K562 (cell line): ENCODE results near the gene ACY1. TPM values are rescaled to one million over a fixed set of nuclear protein-coding genes. Genes with fewer than 3 reads are reported as not detected.

ENCODE experiments used
- ATF4 ChIP-seq: fragments of 450-650 bp; formaldehyde crosslinking; IDR thresholded peaks from 2 replicates; pipeline ENCODE4 v1.4.0; 2022; ENCODE audit warnings: mild to moderate bottlenecking, moderate library complexity
- CHD1 ChIP-seq: fragments of 200-600 bp; sonication (generic); IDR thresholded peaks from one replicate; pipeline ENCODE4 v1.6.1; 2012; ENCODE audit warnings: mild to moderate bottlenecking, moderate library complexity, low read length, inconsistent platforms
- EP300 ChIP-seq: IDR thresholded peaks from 2 replicates; pipeline ENCODE4 v1.6.1; 2012; ENCODE audit warnings: low read length, improper control_type of control experiment
- GATA2 ChIP-seq: sonication (generic); formaldehyde crosslinking; IDR thresholded peaks from 2 replicates; pipeline ENCODE4 v1.4.0; 2020; ENCODE audit warnings: mild to moderate bottlenecking, missing genetic modification reagents
- GTF2E2 ChIP-seq: fragments of 200-800 bp; sonication (Bioruptor generic); IDR thresholded peaks from 2 replicates; pipeline ENCODE4 v1.6.1; 2016; ENCODE audit warnings: missing genetic modification characterization, missing compliant biosample characterization
- JUND ChIP-seq, 2 experiments: IDR thresholded peaks; 2 replicates in 1 of 2; 3 replicates in 1 of 2; pipeline ENCODE4 v1.6.1; 2011; ENCODE audit warnings: borderline replicate concordance in 2 of 2, low read depth in 2 of 2, low read length in 2 of 2, improper control_type of control experiment in 1 of 2, missing biosample characterization in 1 of 2, missing genetic modification characterization in 1 of 2, missing genetic modification reagents in 1 of 2
- MAZ ChIP-seq, 2 experiments: fragments of 450-650 bp in 1 of 2; sonication (generic) in 1 of 2; formaldehyde crosslinking; IDR thresholded peaks in 1 of 2; conservative IDR thresholded peaks in 1 of 2; 2 replicates each; pipeline versions ENCODE4 v1.4.0 to v1.5.0; 2020; ENCODE audit warnings: mild to moderate bottlenecking in 1 of 2, missing genetic modification reagents in 1 of 2
- NEUROD1 ChIP-seq: fragments of 150-350 bp; IDR thresholded peaks from 2 replicates; pipeline ENCODE4 v1.6.1; 2014; ENCODE audit warnings: borderline replicate concordance, low read length, low read depth; ENCODE audit not compliant: partially characterized antibody
- POLR2AphosphoS5 ChIP-seq: IDR thresholded peaks from 2 replicates; pipeline ENCODE4 v1.6.1; 2011; ENCODE audit warnings: mild to moderate bottlenecking, low read depth, low read length, moderate library complexity; ENCODE audit not compliant: control insufficient read depth, insufficient read depth
- THRB ChIP-seq: fragments of 450-650 bp; formaldehyde crosslinking; conservative IDR thresholded peaks from 2 replicates; pipeline ENCODE4 v1.4.0; 2022; ENCODE audit warnings: mild to moderate bottlenecking, missing genetic modification characterization
- ZBTB1 ChIP-seq: sonication (generic); formaldehyde crosslinking; IDR thresholded peaks from 2 replicates; pipeline ENCODE4 v1.8.1; 2023; ENCODE audit warnings: missing genetic modification reagents, low read depth, mild to moderate bottlenecking, borderline replicate concordance
- ZNF354B ChIP-seq: fragments of 250-450 bp; sonication (Bioruptor Pico); IDR thresholded peaks from 2 replicates; pipeline ENCODE4 v1.4.0; 2020
- ZNF589 ChIP-seq: fragments of 200-800 bp; sonication (Bioruptor generic); IDR thresholded peaks from 2 replicates; pipeline ENCODE4 v1.6.1; 2016; ENCODE audit warnings: low read depth, missing genetic modification characterization, missing compliant biosample characterization
- polyA plus RNA-seq, 8 experiments: library from polyadenylated mRNA; depleted of rRNA in 4 of 8; stranded (reverse) in 5 of 8; unstranded in 3 of 8; fragments of >200 nt; fragmentation: Nextera tagmentation in 2 of 8; fragmentation: Illumina TruSeq in 1 of 8; extraction: Ambion mirVana in 2 of 8; extraction: Trizol in 1 of 8; gene quantifications; 2 replicates each; pipeline versions ENCODE4 v1.2.1 to v1.2.3, GENCODE V29; 2011 to 2014; ENCODE audit warnings: inconsistent platforms in 1 of 8, missing spikeins in 1 of 8
- total RNA-seq, 7 experiments: library from RNA; depleted of rRNA in 6 of 7; stranded (reverse); fragments of >200 nt in 6 of 7; fragmentation: Illumina TruSeq in 2 of 7; extraction: Trizol in 2 of 7; gene quantifications; 2 replicates each; pipeline versions ENCODE4 v1.2.1 to v1.2.3, GENCODE V29; 2011 to 2021; ENCODE audit warnings: low replicate concordance in 1 of 7
- TF ChIP-seq, protein P1 (sequence below): fragments of 450-650 bp; IDR thresholded peaks from 2 replicates; pipeline ENCODE4 v1.6.1; 2017; ENCODE audit warnings: antibody characterized with exemption, mild to moderate bottlenecking
- TF ChIP-seq, protein P2 (sequence below): fragments of 250-450 bp; sonication (Bioruptor Pico); IDR thresholded peaks from 2 replicates; pipeline ENCODE4 v1.5.1; 2021; ENCODE audit warnings: mild to moderate bottlenecking
- TF ChIP-seq, protein P3 (sequence below): sonication (generic); formaldehyde crosslinking; IDR thresholded peaks from 2 replicates; pipeline ENCODE4 v1.5.0; 2020; ENCODE audit warnings: missing genetic modification reagents

The ACY1 gene
- total and polyA plus RNA-seq, 9 of the 15 experiments (the other 6 are each of a cell fraction or from before 2014, with no cell fraction given) = 70.7 to 195 (median 123) TPM

- TF ChIP-seq THRB (0 out of 2 replicates have a peak, but pooled peaks have one; percentile 65), EP300 (0 out of 2 replicates have a peak, but pooled peaks have one; percentile 3), ZNF589 (CRISPR knock-in tag) (no peak), CHD1 (no peak), NEUROD1 (no peak), ATF4 (no peak), ZNF354B (no peak), ZBTB1 (CRISPR knock-in tag) (no peak), GATA2 (no peak), MAZ (CRISPR knock-in tag; conservative IDR thresholded peaks at IDR 0.05 in 1 of 2, IDR thresholded peaks at IDR 0.05 in 1 of 2) (peak in 1 of 2 experiments; percentile 37; a peak in 2 of 4 replicates), JUND (IDR thresholded peaks at IDR 0.05; ENCODE audit: borderline replicate concordance, low read depth, low read length) (no peak), JUND (tag; IDR thresholded peaks at IDR 0.05; ENCODE audit: borderline replicate concordance, low read depth, low read length) (no peak; the same call in 2 of the 3 replicates), GTF2E2 (no peak), POLR2AphosphoS5 (no peak)
- TF ChIP-seq, protein P1, sequence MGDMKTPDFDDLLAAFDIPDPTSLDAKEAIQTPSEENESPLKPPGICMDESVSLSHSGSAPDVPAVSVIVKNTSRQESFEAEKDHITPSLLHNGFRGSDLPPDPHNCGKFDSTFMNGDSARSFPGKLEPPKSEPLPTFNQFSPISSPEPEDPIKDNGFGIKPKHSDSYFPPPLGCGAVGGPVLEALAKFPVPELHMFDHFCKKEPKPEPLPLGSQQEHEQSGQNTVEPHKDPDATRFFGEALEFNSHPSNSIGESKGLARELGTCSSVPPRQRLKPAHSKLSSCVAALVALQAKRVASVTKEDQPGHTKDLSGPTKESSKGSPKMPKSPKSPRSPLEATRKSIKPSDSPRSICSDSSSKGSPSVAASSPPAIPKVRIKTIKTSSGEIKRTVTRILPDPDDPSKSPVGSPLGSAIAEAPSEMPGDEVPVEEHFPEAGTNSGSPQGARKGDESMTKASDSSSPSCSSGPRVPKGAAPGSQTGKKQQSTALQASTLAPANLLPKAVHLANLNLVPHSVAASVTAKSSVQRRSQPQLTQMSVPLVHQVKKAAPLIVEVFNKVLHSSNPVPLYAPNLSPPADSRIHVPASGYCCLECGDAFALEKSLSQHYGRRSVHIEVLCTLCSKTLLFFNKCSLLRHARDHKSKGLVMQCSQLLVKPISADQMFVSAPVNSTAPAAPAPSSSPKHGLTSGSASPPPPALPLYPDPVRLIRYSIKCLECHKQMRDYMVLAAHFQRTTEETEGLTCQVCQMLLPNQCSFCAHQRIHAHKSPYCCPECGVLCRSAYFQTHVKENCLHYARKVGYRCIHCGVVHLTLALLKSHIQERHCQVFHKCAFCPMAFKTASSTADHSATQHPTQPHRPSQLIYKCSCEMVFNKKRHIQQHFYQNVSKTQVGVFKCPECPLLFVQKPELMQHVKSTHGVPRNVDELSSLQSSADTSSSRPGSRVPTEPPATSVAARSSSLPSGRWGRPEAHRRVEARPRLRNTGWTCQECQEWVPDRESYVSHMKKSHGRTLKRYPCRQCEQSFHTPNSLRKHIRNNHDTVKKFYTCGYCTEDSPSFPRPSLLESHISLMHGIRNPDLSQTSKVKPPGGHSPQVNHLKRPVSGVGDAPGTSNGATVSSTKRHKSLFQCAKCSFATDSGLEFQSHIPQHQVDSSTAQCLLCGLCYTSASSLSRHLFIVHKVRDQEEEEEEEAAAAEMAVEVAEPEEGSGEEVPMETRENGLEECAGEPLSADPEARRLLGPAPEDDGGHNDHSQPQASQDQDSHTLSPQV = 0 out of 2 replicates have a peak, but pooled peaks have one; percentile 41
- TF ChIP-seq, protein P2, sequence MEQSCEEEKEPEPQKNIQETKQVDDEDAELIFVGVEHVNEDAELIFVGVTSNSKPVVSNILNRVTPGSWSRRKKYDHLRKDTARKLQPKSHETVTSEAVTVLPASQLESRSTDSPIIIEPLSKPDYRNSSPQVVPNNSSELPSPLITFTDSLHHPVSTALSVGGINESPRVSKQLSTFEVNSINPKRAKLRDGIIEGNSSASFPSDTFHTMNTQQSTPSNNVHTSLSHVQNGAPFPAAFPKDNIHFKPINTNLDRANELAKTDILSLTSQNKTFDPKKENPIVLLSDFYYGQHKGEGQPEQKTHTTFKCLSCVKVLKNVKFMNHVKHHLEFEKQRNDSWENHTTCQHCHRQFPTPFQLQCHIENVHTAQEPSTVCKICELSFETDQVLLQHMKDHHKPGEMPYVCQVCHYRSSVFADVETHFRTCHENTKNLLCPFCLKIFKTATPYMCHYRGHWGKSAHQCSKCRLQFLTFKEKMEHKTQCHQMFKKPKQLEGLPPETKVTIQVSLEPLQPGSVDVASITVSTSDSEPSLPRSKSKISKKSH (CRISPR knock-in tag) = no peak
- TF ChIP-seq, protein P3, sequence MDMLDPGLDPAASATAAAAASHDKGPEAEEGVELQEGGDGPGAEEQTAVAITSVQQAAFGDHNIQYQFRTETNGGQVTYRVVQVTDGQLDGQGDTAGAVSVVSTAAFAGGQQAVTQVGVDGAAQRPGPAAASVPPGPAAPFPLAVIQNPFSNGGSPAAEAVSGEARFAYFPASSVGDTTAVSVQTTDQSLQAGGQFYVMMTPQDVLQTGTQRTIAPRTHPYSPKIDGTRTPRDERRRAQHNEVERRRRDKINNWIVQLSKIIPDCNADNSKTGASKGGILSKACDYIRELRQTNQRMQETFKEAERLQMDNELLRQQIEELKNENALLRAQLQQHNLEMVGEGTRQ (CRISPR knock-in tag) = no peak
Observed at GRCh38 chr3:51974963-51975851, 8.1 kb upstream of the ACY1 start, which contains the start of gene ABHD14A (continued).
